ENCODE results near the gene RERE. TPM values are rescaled to one million over a fixed set of nuclear protein-coding genes. Genes with fewer than 3 reads are reported as not detected.

RERE gene
- polyA plus RNA-seq, 1 of the 3 experiments (the other 2 are of a cell fraction): 8.1 TPM

- Histone ChIP-seq H3K79me2 (ENCODE audit: insufficient read depth) (peaks cover 32% of the 10 kb centered on the region), H3K4me1 (ENCODE audit: control insufficient read depth in 1 of 2, insufficient read depth in 2 of 2, low read depth in 1 of 2, low read length in 1 of 2) (peaks cover 2 to 27% of the 10 kb centered on the region in 2 experiments; a peak in 2 of 4 replicates), H3K9ac (no peak overlapping the region), H3K9me2 (no peaks in the 10 kb centered on the region), H3K4me3 (ENCODE audit: low read depth in 2 of 2, low read length in 1 of 2) (no peak overlapping the region), H3K9me3 (no peaks in the 10 kb centered on the region), H3F3A (replicated peaks; ENCODE audit: insufficient read depth) (no peaks in the 10 kb centered on the region), H3K4me2 (no peak overlapping the region), H3K27ac (ENCODE audit: low read depth in 2 of 2, low read length in 1 of 2) (no peak overlapping the region), H4K20me1 (ENCODE audit: insufficient read depth) (peaks cover 15% of the 10 kb centered on the region), H2AFZ (ENCODE audit: low read depth) (no peak overlapping the region), H3K36me3 (replicated peaks in 1 of 2; ENCODE audit: control insufficient read depth in 1 of 2, insufficient read depth in 2 of 2, low read length in 1 of 2) (no peaks in the 10 kb centered on the region), H3K27me3 (ENCODE audit: insufficient read depth) (no peaks in the 10 kb centered on the region)
- 87% methylated on average over 2 of the region's 2 CpGs for WGBS (ENCODE audit: low lambda C conversion rate)
- no peak for TF ChIP-seq MXI1 (IDR thresholded peaks at IDR 0.05; ENCODE audit: low read depth, low read length)
- no peak for TF ChIP-seq POLR2AphosphoS5 (IDR thresholded peaks at IDR 0.05; ENCODE audit: low read depth, low read length)
- no peak for TF ChIP-seq CHD2 (IDR thresholded peaks at IDR 0.05; ENCODE audit: low read length, partially characterized antibody)
- TF ChIP-seq RCOR1 (IDR thresholded peaks at IDR 0.05; ENCODE audit: low read length): no peak
- no peak for TF ChIP-seq USF2 (IDR thresholded peaks at IDR 0.05; ENCODE audit: borderline replicate concordance, low read depth, low read length)
- no peak for TF ChIP-seq REST (IDR thresholded peaks at IDR 0.05; ENCODE audit: low read depth, low read length)
- no peak for TF ChIP-seq JUND (IDR thresholded peaks at IDR 0.05)
- no peak for TF ChIP-seq GABPA (IDR thresholded peaks at IDR 0.05; ENCODE audit: low read depth)
- no peak for TF ChIP-seq YY1 (IDR thresholded peaks at IDR 0.05; ENCODE audit: low read depth)
- TF ChIP-seq PBX3 (IDR thresholded peaks at IDR 0.05): no peak
- no peak for TF ChIP-seq SIN3A (IDR thresholded peaks at IDR 0.05; ENCODE audit: borderline replicate concordance, low read depth, low read length)
- no peak for TF ChIP-seq EZH2phosphoT487 (IDR thresholded peaks at IDR 0.05; ENCODE audit: borderline replicate concordance, low read depth)
- no peak for TF ChIP-seq USF1 (IDR thresholded peaks at IDR 0.05; ENCODE audit: borderline replicate concordance, low read depth)
- TF ChIP-seq RAD21 (IDR thresholded peaks at IDR 0.05; ENCODE audit: low read length): no peak
- no peak for TF ChIP-seq ZBTB33 (IDR thresholded peaks at IDR 0.05; ENCODE audit: borderline replicate concordance, low read depth)
- TF ChIP-seq RXRA (IDR thresholded peaks at IDR 0.05; ENCODE audit: borderline replicate concordance, low read depth): no peak
- POLR2A ChIA-PET: no interaction called here
- DNase-seq: no peak
- CTCF ChIA-PET: interaction anchor here (0.9 to 1.2 kb wide), 2 partner anchors 13 to 91 kb away, joined by 3 read pairs; no protein-coding TSS in a partner anchor
These were observed 165.5 kb downstream of the RERE start for GRCh38 chr1:8651962-8652361.

Measured in SK-N-SH (cell line).